AG04449 (cell line): ENCODE measurements around the gene TMEM106C.

Experiments
- CTCF ChIA-PET: fragments of 350-600 bp; formaldehyde crosslinking; extraction: SDS; loops from one replicate; lab custom pipeline; 2021; ENCODE audit warnings: antibody characterized with exemption; lab: Yijun Ruan, JAX
- POLR2A ChIA-PET: fragments of 400-600, 350-600 bp; formaldehyde crosslinking; extraction: SDS; loops from one replicate; lab custom pipeline; 2020; ENCODE audit warnings: antibody characterized with exemption, inconsistent platforms; lab: Yijun Ruan, JAX
- DNase-seq: peaks from one replicate; pipeline ENCODE4 v3.0.0-alpha.2; 2010; ENCODE audit warnings: low read depth, low spot score
- H3K4me3 ChIP-seq: 2 replicates; pipeline ENCODE4 v1.5.1; 2011; ENCODE audit warnings: low read depth, mild to moderate bottlenecking, control low read depth, low read length
- CTCF ChIP-seq: IDR thresholded peaks from one replicate; pipeline ENCODE4 v1.5.1; 2011; ENCODE audit warnings: mild to moderate bottlenecking, moderate library complexity, low read length, control low read depth, inconsistent platforms; ENCODE audit not compliant: insufficient read depth; ENCODE audit errors: missing control alignments

The TMEM106C gene

DNA sequence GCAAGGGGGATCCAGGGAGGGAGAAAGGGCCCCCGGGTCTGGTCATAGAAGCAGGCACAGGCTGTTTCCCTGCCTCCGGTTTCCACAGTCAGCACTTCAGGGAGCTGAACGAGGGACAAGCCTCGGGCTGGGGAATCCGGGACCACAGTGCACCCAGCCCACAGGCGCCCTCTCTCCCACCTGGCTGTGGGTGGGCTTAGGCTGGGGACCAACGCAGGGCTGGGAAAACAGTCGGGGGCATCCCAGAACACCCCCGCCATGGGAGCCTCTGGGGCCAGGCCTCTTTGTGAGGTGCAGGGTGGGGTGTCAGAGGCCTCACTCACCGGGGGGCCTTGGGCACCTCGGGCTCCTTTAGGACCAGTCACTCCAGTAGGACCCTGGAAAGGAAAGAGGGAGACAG lies 16.3 kb downstream of the TMEM106C start:
- CTCF ChIA-PET = interaction anchor here (0.8 to 1.0 kb wide), 2 partner anchors 8 to 22 kb away, joined by 3 read pairs; no protein-coding TSS in a partner anchor
- TF ChIP-seq CTCF = no peak

GRCh38 chr12:47980197-47980596 lies 16.8 kb downstream of the TMEM106C start:
- DNase-seq = no peak
- CTCF ChIA-PET = interaction anchor here (0.8 kb wide), 1 partner anchor 22 kb away, joined by 3 read pairs; no protein-coding TSS in a partner anchor
- POLR2A ChIA-PET = no interaction called here
- H3K4me3 ChIP-seq = no peak overlapping the region
- TF ChIP-seq CTCF = no peak

More for the DNA sequence above, 16.3 kb downstream of the TMEM106C start:
- no peak for DNase-seq
- POLR2A ChIA-PET = no interaction called here
- H3K4me3 ChIP-seq = no peak overlapping the region

- no peak overlapping the region for H3K4me3 ChIP-seq
- ChIA-PET POLR2A (no interaction called here), CTCF (no interaction called here)
- DNase-seq = no peak
- TF ChIP-seq CTCF = no peak
Observed at GRCh38 chr12:47980779-47981495, 17.5 kb downstream of the TMEM106C start.

DNA sequence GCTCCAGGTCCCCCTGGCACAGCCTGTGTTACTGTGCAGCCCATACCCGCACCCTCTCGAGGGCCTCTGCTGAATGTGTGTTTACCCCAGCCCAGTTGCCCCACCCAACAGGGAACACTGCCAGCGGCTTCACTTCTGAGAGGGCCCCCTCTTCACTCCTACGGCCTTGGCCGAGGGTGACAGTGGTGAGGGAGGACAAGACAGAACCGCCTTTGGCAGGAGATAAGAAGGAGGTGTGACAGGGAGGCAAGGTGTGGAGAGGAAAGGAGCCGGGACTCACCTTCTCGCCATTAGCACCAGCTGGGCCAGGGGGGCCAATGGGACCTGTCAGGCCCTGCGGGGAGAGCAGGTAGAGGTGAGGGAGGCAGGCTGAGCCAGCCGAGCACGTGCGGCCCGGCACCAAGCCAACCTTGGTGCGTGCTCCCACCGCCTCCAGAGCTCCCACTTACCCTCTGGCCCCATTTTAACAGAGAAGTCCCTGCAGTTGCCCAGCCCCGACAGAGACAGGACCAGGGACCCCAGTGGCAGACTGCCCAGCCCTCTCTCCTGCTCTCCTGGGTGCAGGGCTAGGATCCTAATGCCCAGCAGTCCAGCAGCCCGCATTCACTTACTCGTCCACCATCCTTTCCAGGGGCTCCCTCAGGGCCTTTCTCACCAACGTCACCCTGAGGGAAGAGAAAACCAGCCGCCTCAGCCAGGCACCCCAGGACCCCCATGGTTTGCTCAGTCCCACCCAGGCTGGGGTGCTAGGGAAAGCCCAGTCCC lies 18.3 kb downstream of the TMEM106C start:
- CTCF ChIA-PET = interaction anchor here (1.0 kb wide), 1 partner anchor 18 kb away, joined by 3 read pairs; no protein-coding TSS in a partner anchor
- no peak for DNase-seq
- POLR2A ChIA-PET = no interaction called here
- H3K4me3 ChIP-seq = no peak overlapping the region
- TF ChIP-seq CTCF = no peak

- ChIA-PET CTCF (interaction anchor here (1.0 kb wide), 1 partner anchor 18 kb away, joined by 3 read pairs; no protein-coding TSS in a partner anchor), POLR2A (no interaction called here)
- no peak overlapping the region for H3K4me3 ChIP-seq
- no peak for DNase-seq
- TF ChIP-seq CTCF = no peak
Observed at GRCh38 chr12:47982311-47982710, 18.9 kb downstream of the TMEM106C start.

GRCh38 chr12:47982770-47983169 lies 19.4 kb downstream of the TMEM106C start:
- no peak for TF ChIP-seq CTCF
- DNase-seq = no peak
- ChIA-PET POLR2A (no interaction called here), CTCF (interaction anchor here (1.0 kb wide), 1 partner anchor 19 kb away, joined by 3 read pairs; no protein-coding TSS in a partner anchor)
- H3K4me3 ChIP-seq = no peak overlapping the region
